IPS-NIHi11 (cell line): ENCODE results near the gene MT1G.

Source experiments
- DNase-seq: peaks from one replicate; pipeline ENCODE4 v3.0.0; 2012; ENCODE audit warnings: mixed read lengths, low spot score

Gene MT1G

GRCh38 chr16:56620339-56620897, 47.4 kb downstream of the MT1G start:
- no peak for DNase-seq

DNA sequence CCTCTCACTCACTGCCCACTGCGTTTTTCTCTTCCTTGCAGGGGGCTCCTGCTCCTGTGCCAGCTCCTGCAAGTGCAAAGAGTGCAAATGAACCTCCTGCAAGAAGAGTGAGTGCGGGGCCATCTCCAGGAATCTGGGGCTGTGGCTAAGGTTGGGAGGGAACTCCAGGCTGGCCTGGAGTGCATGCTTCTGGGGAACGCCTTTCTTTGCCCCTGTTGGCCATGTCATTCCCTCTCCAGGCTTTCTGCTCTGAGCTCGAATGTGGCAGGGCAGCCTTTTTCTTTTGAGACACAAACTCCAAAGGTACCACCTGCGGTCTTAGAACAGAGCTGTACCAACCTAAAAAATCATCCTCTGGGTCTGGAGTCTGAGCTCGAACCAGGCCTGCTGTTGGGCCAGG, 49.7 kb downstream of the MT1G start:
- no peak for DNase-seq

DNA sequence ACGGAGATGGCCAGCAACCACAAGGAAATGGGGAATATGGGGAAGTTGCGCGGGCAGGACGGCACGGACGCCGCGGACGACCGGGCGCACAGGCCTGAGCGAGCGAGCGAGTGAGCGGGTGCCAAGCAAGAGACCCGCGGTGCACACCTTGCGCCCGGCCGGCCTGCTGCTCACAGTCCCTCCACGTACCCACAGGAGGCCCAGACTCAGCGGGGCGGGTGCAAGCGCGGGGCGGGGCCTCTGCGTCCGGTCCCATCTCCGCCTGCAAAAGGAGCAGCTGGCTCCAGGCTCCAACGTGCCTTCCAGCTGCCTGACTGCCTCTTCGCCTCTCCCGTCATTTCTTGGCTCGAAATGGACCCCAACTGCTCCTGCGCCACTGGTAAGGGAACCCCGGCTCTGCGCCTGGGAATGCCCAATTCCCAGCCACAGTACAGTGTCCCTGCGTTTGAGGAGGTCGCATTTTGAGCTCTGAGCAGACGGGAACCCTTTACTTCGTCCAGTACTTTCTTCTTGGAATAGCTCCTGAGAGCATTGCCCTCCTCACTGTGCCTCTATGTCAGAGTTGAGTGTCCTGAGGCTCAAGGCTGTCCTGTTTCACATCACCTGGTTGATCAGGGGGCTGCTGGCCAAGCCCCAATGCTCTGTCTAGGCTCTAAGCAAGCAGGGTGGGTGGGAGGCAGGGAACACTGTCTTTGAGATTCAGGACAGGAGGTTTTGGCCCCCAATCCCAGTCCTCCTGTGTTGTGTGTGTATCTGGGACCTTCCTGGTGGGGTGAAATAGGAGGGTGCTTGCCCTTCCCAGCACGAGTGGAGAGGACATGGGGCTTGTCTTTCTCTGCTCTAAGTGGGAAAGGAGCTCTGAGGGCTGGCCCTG, 50.4 kb downstream of the MT1G start:
- no peak for DNase-seq
